Naive thymus-derived CD4-positive, alpha-beta T cell (primary cell): ENCODE data around the gene ZNF286A. TPM values are rescaled to one million over a fixed set of nuclear protein-coding genes. Genes with fewer than 3 reads are reported as not detected.
A peak's percentile ranks its signal among the peaks of the same experiment; 100 is the strongest.
"Not testable (repeated sequence)": the region's sequence is repeated elsewhere in the genome, so short reads cannot be mapped to it uniquely, and the experiment has no call there.

Source experiments
- ATAC-seq: fragments of 150-1000 bp; cut with Tn5 transposase; 2 replicates; pipeline ENCODE4 v1.10.0; 2021; ENCODE audit warnings: mild to moderate bottlenecking, moderate library complexity
- CTCF ChIA-PET: fragments of 350-600 bp; sonication (Branson Sonifier 250); formaldehyde crosslinking; loops from one replicate; lab custom pipeline; 2021; ENCODE audit warnings: antibody characterized with exemption; lab: Charles Lee
- POLR2A ChIA-PET: fragments of 350-600 bp; sonication (Branson Sonifier 250); formaldehyde crosslinking; loops from one replicate; lab custom pipeline; 2021; ENCODE audit warnings: antibody characterized with exemption, inconsistent platforms; lab: Charles Lee
- DNase-seq, 9 donors: peaks; one replicate each; pipeline versions ENCODE4 v3.0.0 to v3.0.0-alpha.2; 2020 to 2022; ENCODE audit warnings: mixed read lengths in 1 of 9
- H3K27ac ChIP-seq: one replicate; pipeline ENCODE4 v1.7.0; 2013; ENCODE audit warnings: mild to moderate bottlenecking, low read depth, low read length, moderate library complexity
- H3K27me3 ChIP-seq, 2 donors: one replicate each; pipeline ENCODE4 v1.7.0; 2013; ENCODE audit warnings: low read length in 2 of 2, mild to moderate bottlenecking in 2 of 2, moderate library complexity in 2 of 2; ENCODE audit not compliant: control insufficient read depth in 2 of 2, insufficient read depth in 2 of 2
- H3K36me3 ChIP-seq, 3 experiments: 1 replicate in 2 of 3; 2 replicates in 1 of 3; pipeline ENCODE4 v1.7.0; 2013; ENCODE audit warnings: low read length in 3 of 3, mild to moderate bottlenecking in 3 of 3, moderate library complexity in 1 of 3; ENCODE audit not compliant: insufficient read depth in 3 of 3, control insufficient read depth in 2 of 3
- H3K4me1 ChIP-seq, 2 donors: one replicate each; pipeline ENCODE4 v1.7.0; 2013; ENCODE audit warnings: low read length in 2 of 2, mild to moderate bottlenecking in 2 of 2, moderate library complexity in 1 of 2; ENCODE audit not compliant: control insufficient read depth in 2 of 2, insufficient read depth in 2 of 2
- H3K4me3 ChIP-seq: 2 replicates; pipeline ENCODE4 v1.7.0; 2013; ENCODE audit warnings: mild to moderate bottlenecking, low read length
- H3K9me3 ChIP-seq, 3 experiments: 1 replicate in 2 of 3; 2 replicates in 1 of 3; pipeline ENCODE4 v1.7.0; 2013; ENCODE audit warnings: low read length in 3 of 3; ENCODE audit not compliant: control insufficient read depth in 2 of 3
- H3K27ac Mint-ChIP-seq, 9 donors: one replicate each; pipeline ENCODE4 v1.8.0; 2020 to 2022; ENCODE audit warnings: mixed read lengths in 9 of 9, mild to moderate bottlenecking in 8 of 9, moderate library complexity in 5 of 9, inconsistent platforms in 2 of 9
- H3K27me3 Mint-ChIP-seq, 5 donors: one replicate each; pipeline ENCODE4 v1.8.0; 2021 to 2022; ENCODE audit warnings: mixed read lengths in 5 of 5, mild to moderate bottlenecking in 1 of 5
- H3K36me3 Mint-ChIP-seq, 5 donors: one replicate each; pipeline ENCODE4 v1.8.0; 2020 to 2022; ENCODE audit warnings: mixed read lengths in 5 of 5, mild to moderate bottlenecking in 3 of 5, inconsistent platforms in 1 of 5
- H3K4me1 Mint-ChIP-seq, 7 donors: one replicate each; pipeline ENCODE4 v1.8.0; 2020 to 2022; ENCODE audit warnings: mixed read lengths in 7 of 7, mild to moderate bottlenecking in 3 of 7, inconsistent platforms in 1 of 7
- H3K4me3 Mint-ChIP-seq, 10 donors: one replicate each; pipeline ENCODE4 v1.8.0; 2020 to 2022; ENCODE audit warnings: mild to moderate bottlenecking in 10 of 10, mixed read lengths in 10 of 10, moderate library complexity in 6 of 10, inconsistent platforms in 2 of 10
- H3K9me3 Mint-ChIP-seq, 11 donors: one replicate each; pipeline ENCODE4 v1.8.0; 2020 to 2022; ENCODE audit warnings: mixed read lengths in 11 of 11, mild to moderate bottlenecking in 4 of 11, inconsistent platforms in 1 of 11, moderate library complexity in 1 of 11
- intact Hi-C, 2 donors: fragments of 100-400 bp; cut with micrococcal nuclease; formaldehyde crosslinking; loops; one replicate each; pipeline ENCODE4 v1.15.1; 2023
- polyA plus RNA-seq, 2 donors: library from polyadenylated mRNA; unstranded; fragments of 300-500 nt; fragmentation: Illumina TruSeq; gene quantifications; one replicate each; pipeline ENCODE4 v1.2.3, GENCODE V29; 2021
- total RNA-seq, 6 experiments: library from RNA in 5 of 6; stranded (reverse) in 5 of 6; gene quantifications; 1 replicate in 5 of 6; 2 replicates in 1 of 6; pipeline ENCODE4 v1.2.3 and lab custom pipeline; 2021 to 2026

Gene ZNF286A
- total and polyA plus RNA-seq, 7 experiments from 2014 or later = 14.7 to 32.1 (median 17.4) TPM

DNA sequence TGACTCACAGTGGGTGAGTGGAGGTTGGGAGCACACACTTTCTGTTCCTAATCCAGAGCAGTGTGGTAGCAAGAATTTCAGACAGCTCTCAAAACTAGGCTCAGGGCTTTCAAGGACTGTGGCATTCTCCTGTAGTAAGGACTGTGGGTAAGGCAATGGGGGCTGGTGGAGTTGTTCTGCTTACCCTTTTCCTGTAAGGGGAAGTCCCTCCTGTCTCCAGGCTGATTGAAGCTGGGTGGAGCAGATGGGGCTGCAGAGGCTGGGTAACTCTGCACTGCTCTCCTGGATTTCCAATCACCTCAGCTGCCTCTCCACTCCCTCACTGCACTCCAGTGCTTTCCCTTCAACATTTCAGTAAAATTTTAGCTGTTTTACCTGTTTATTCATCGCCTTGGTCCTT is 12.1 kb upstream of the ZNF286A start:
- H3K36me3 ChIP-seq, POLR2A ChIA-PET, H3K27me3 Mint-ChIP-seq, H3K27ac ChIP-seq, ATAC-seq, H3K4me1 ChIP-seq, H3K4me3 Mint-ChIP-seq, CTCF ChIA-PET, H3K4me3 ChIP-seq, H3K9me3 Mint-ChIP-seq, intact Hi-C loops, H3K27me3 ChIP-seq, H3K9me3 ChIP-seq, H3K36me3 Mint-ChIP-seq, H3K27ac Mint-ChIP-seq, DNase-seq: not testable (repeated sequence)
- peaks cover 12 to 24% (median 20%) of the 10 kb centered on the region in 7 donors for H3K4me1 Mint-ChIP-seq

DNA sequence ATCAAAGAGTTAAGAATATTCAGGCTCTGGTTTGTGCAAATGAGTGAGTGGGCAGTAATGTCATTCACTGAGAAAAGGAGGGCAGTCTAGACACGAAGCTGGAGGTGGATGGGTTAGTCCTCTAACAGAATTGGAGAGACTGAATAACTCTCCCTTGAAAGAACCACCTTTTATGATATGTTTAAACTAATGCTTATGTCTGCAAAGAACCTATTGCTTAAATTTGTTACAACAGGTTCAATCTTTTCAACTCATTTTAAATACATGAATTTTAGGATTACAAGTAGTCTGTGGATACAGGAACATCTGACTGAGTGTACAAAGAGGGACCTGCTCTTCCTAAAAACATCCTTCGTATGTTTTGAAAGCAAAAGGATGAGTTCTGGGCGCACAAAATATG is 585 bp upstream of the ZNF286A start:
- H3K4me3 Mint-ChIP-seq = peak overlapping the region; percentile 94 to 99 (median 98)
- peaks cover 0 to 18% (median 15%) of the 10 kb centered on the region in 7 donors for H3K4me1 Mint-ChIP-seq
- H3K36me3 ChIP-seq, H3K9me3 ChIP-seq, H3K27me3 Mint-ChIP-seq, H3K9me3 Mint-ChIP-seq, POLR2A ChIA-PET, H3K27me3 ChIP-seq, H3K4me1 ChIP-seq, DNase-seq, CTCF ChIA-PET, ATAC-seq: not testable (repeated sequence)
- peaks cover 0 to 19% (median 8%) of the 10 kb centered on the region in 5 donors for H3K36me3 Mint-ChIP-seq
- peak overlapping the region; percentile 88 to 98 (median 95) for H3K27ac Mint-ChIP-seq
- intact Hi-C loops = loop anchor here (1.0 to 5.0 kb wide), 4 partner anchors 14 to 300 kb away; partner anchors contain the start of genes TRIM16 (in 2 of the 2), TTC19 (in 2 of the 2) and ZSWIM7 (in 2 of the 2)
- Histone ChIP-seq H3K27ac (peak overlapping the region; percentile 75), H3K4me3 (peak overlapping the region; percentile 85)

DNA sequence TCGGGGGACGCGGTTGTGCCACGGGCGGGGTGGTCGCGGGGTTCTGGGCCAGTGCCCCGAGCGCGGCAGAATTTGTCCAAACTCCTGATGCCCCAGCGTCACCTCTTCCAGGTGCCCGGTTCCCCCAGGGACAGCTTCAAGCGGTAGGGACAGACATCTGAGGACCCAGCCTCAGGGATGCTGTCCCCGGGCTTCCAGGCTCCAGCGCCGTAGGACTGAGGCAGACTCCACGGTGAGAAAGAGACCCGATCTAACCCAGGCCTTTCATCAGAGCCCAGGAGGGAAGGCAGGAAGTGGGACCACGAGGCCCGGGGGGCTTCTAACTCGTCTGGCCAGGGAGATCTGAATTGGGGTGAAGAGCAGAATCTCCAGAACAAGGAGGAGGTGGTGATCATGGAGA is 385 bp downstream of the ZNF286A start:
- H3K4me1 ChIP-seq, DNase-seq, CTCF ChIA-PET, H3K36me3 ChIP-seq, ATAC-seq, H3K27me3 ChIP-seq, POLR2A ChIA-PET, H3K9me3 Mint-ChIP-seq, H3K27me3 Mint-ChIP-seq, H3K9me3 ChIP-seq: not testable (repeated sequence)
- Histone ChIP-seq H3K27ac (peak overlapping the region; percentile 75), H3K4me3 (peak overlapping the region; percentile 85)
- Mint-ChIP-seq H3K4me3 (peak overlapping the region; percentile 94 to 99 (median 98)), H3K27ac (peak overlapping the region in 8 of 9 donors; percentile 88 to 98 (median 95)), H3K4me1 (peaks cover 0 to 18% (median 15%) of the 10 kb centered on the region in 7 donors), H3K36me3 (peaks cover 0 to 22% (median 10%) of the 10 kb centered on the region in 5 donors)
- intact Hi-C loops = loop anchor here (1.0 to 5.0 kb wide), 4 partner anchors 15 to 299 kb away; partner anchors contain the start of genes TRIM16 (in 2 of the 2), TTC19 (in 2 of the 2) and ZSWIM7 (in 2 of the 2)

DNA sequence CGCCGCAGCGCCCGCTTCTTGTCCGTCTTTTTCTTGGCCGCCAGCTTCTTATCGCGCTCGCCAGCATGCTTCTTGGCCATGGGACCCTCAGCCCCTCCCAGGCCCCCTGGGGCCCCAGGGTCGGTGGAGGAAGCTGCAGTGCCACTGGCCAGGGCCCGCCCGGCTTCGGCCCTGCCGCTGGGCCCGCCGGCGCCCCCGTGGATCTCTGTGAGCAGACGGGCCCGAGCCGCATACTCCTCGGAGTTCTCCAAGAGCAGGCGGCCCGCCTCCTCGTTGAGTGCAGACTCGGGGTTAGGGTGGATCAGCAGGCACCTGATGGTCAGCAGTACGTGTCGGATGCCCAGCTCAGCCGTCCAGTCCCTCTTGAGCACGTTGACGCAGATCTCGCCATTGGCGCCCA is 4.7 kb downstream of the ZNF286A start:
- H3K4me1 ChIP-seq, H3K4me3 ChIP-seq, ATAC-seq, H3K27ac Mint-ChIP-seq, DNase-seq, CTCF ChIA-PET, H3K27me3 Mint-ChIP-seq, H3K27me3 ChIP-seq, H3K4me3 Mint-ChIP-seq, H3K9me3 ChIP-seq, H3K4me1 Mint-ChIP-seq, POLR2A ChIA-PET, H3K27ac ChIP-seq, intact Hi-C loops: not testable (repeated sequence)
- Mint-ChIP-seq H3K9me3 (peaks cover 0 to 37% (median 9%) of the 10 kb centered on the region in 11 donors), H3K36me3 (peaks cover 12 to 51% (median 48%) of the 10 kb centered on the region in 5 donors)
- H3K36me3 ChIP-seq = peaks cover 0 to 24% (median 12%) of the 10 kb centered on the region in 3 experiments

DNA sequence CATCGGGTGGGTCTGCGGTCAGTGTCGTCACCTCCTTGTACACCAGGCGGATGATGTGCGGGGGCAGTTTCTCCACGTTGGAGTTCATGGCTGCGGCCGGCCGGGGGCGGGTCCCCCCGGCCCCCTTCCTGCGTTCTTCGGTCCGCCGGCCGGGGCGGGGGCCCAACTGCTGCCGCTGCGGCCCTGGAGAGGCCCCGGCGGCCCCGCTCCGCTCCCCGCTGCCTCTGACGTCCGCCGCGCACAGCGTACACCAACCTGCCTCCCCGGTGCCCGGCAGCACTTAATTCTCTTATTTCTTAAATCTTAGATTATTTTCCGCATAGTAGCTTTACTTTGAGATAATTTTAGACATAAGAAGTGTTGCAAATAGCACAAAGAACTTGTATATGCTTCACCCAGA is 5.3 kb downstream of the ZNF286A start:
- H3K4me3 Mint-ChIP-seq, H3K4me1 ChIP-seq, intact Hi-C loops, CTCF ChIA-PET, H3K27ac Mint-ChIP-seq, H3K27me3 ChIP-seq, H3K4me1 Mint-ChIP-seq, H3K27me3 Mint-ChIP-seq, DNase-seq, ATAC-seq, H3K4me3 ChIP-seq, H3K27ac ChIP-seq, H3K9me3 ChIP-seq: not testable (repeated sequence)
- Mint-ChIP-seq H3K9me3 (peaks cover 0 to 42% (median 13%) of the 10 kb centered on the region in 11 donors), H3K36me3 (peaks cover 17 to 56% (median 54%) of the 10 kb centered on the region in 5 donors)
- POLR2A ChIA-PET = interaction anchor here (0.6 kb wide), 1 partner anchor 18 kb away, joined by 3 read pairs; no protein-coding TSS in a partner anchor
- H3K36me3 ChIP-seq = peaks cover 0 to 24% (median 12%) of the 10 kb centered on the region in 3 experiments

DNA sequence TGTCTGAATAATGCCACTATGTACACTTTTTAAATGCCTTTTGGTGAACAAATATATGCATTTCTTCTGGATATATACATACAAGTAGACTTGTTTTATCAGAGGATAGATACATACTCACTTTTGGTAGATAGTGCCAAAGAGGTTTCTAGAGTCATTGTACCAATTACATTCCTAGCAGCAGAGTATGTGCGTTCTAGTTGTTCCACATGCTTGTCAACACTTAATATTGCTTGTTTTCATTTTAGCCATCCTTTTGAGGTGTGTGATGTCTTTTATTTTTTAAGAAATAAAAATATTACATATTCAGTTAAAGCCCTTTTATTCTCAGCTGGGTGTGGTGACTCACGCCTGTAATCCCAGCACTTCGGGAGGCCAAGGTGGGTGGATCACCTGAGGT is 9.3 kb downstream of the ZNF286A start:
- H3K9me3 ChIP-seq, H3K4me1 ChIP-seq, DNase-seq, CTCF ChIA-PET, ATAC-seq, intact Hi-C loops, H3K27ac Mint-ChIP-seq, H3K27ac ChIP-seq, H3K27me3 Mint-ChIP-seq, H3K4me3 Mint-ChIP-seq, H3K27me3 ChIP-seq, POLR2A ChIA-PET, H3K4me1 Mint-ChIP-seq, H3K4me3 ChIP-seq: not testable (repeated sequence)
- H3K36me3 ChIP-seq = peaks cover 0 to 24% (median 12%) of the 10 kb centered on the region in 3 experiments
- Mint-ChIP-seq H3K9me3 (peaks cover 0 to 64% (median 23%) of the 10 kb centered on the region in 11 donors), H3K36me3 (peaks cover 17 to 69% (median 61%) of the 10 kb centered on the region in 5 donors)
